ENCODE results near the gene PHF2.
"Not testable (repeated sequence)": the region's sequence is repeated elsewhere in the genome, so short reads cannot be mapped to it uniquely, and the experiment has no call there.

Gene PHF2

GRCh38 chr9:93655621-93656425 lies 79.4 kb downstream of the PHF2 start:
- no peak for DNase-seq

- DNase-seq = no peak
These were observed 80.2 kb downstream of the PHF2 start for GRCh38 chr9:93656426-93657239.

- no peak for DNase-seq
These were observed 81.1 kb downstream of the PHF2 start for GRCh38 chr9:93657331-93658111.

GRCh38 chr9:93658184-93658925 lies 82.0 kb downstream of the PHF2 start:
- no peak for DNase-seq

- DNase-seq = no peak
These were observed 82.9 kb downstream of the PHF2 start for GRCh38 chr9:93659044-93659836.

GRCh38 chr9:93659837-93660177 lies 83.4 kb downstream of the PHF2 start:
- no peak for DNase-seq

GRCh38 chr9:93660352-93661046 lies 84.1 kb downstream of the PHF2 start:
- no peak for DNase-seq

GRCh38 chr9:93661591-93661990 lies 85.2 kb downstream of the PHF2 start:
- no peak for DNase-seq

- no peak for DNase-seq
These were observed 85.7 kb downstream of the PHF2 start for GRCh38 chr9:93662016-93662638.

- DNase-seq = no peak
These were observed 86.7 kb downstream of the PHF2 start for GRCh38 chr9:93662952-93663572.

GRCh38 chr9:93663877-93664548 lies 87.6 kb downstream of the PHF2 start:
- DNase-seq = no peak

- no peak for DNase-seq
These were observed 88.3 kb downstream of the PHF2 start for GRCh38 chr9:93664549-93665120.

- DNase-seq = no peak
These were observed 88.8 kb downstream of the PHF2 start for GRCh38 chr9:93665128-93665636.

GRCh38 chr9:93665637-93666438 lies 89.5 kb downstream of the PHF2 start:
- no peak for DNase-seq

- DNase-seq = not testable (repeated sequence)
These were observed 90.0 kb downstream of the PHF2 start for GRCh38 chr9:93666439-93666784.

GRCh38 chr9:93667006-93667405 lies 90.6 kb downstream of the PHF2 start:
- DNase-seq = no peak

GRCh38 chr9:93667627-93668026 lies 91.2 kb downstream of the PHF2 start:
- no peak for DNase-seq

GRCh38 chr9:93668261-93668871 lies 92.0 kb downstream of the PHF2 start:
- DNase-seq = no peak
